GM10248 (cell line): Measurements from ENCODE around the gene SLC2A4.

Experiments used
- CTCF ChIA-PET: fragments of 300-600 bp; sonication (Branson Sonifier 250); formaldehyde crosslinking; extraction: SDS; loops from one replicate; lab custom pipeline; 2021; ENCODE audit warnings: antibody characterized with exemption; lab: Yijun Ruan, JAX
- POLR2A ChIA-PET: fragments of 350-650 bp; sonication (Branson Sonifier 250); formaldehyde crosslinking; extraction: SDS; loops from one replicate; lab custom pipeline; 2020; ENCODE audit warnings: antibody characterized with exemption; lab: Yijun Ruan, JAX
- DNase-seq: peaks from one replicate; pipeline ENCODE4 v3.0.0; 2012; ENCODE audit errors: extremely low spot score
- CTCF ChIP-seq: IDR thresholded peaks from 2 replicates; pipeline ENCODE4 v1.5.1; 2012; ENCODE audit warnings: mild to moderate bottlenecking, low read depth; ENCODE audit errors: extremely low read depth, missing control alignments, control extremely low read depth

SLC2A4 gene

GRCh38 chr17:7246779-7247178 is 34.7 kb upstream of the SLC2A4 start:
- no peak for DNase-seq
- no peak for TF ChIP-seq CTCF
- ChIA-PET POLR2A (no interaction called here), CTCF (interaction anchor here (1.5 to 2.5 kb wide), 2 partner anchors 26 to 50 kb away, joined by 3 to 9 read pairs; partner anchors contain the start of gene ACADVL)

DNA sequence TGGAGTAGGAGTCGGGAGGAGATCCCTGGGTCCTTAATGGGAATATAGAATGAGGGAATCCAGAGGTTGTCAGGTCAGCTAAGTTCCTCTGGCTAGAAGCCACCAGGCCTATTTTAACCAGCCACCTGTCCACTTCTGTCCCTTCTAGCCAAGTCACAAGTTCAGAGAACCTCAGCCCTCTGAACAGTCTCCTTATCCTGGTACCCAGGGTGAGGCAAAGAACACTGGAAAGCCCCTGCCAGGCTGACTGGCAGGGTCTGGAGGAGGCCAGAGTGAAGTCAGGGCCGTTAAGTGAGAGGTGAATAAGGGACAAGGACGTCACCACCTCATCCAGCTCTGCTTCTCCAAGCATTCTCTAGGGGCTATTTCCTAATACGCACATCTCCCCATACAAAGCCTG is 32.7 kb upstream of the SLC2A4 start:
- TF ChIP-seq CTCF: no peak
- DNase-seq: no peak
- ChIA-PET CTCF (interaction anchor here (1.4 kb wide), 1 partner anchor 31 kb away, joined by 3 read pairs; no protein-coding TSS in a partner anchor), POLR2A (no interaction called here)

- POLR2A ChIA-PET: no interaction called here
- TF ChIP-seq CTCF: no peak
- CTCF ChIA-PET: interaction anchor here (1.1 to 1.4 kb wide), 2 partner anchors 31 to 32 kb away, joined by 3 read pairs; partner anchors contain the start of gene SLC2A4
- no peak for DNase-seq
Observed at GRCh38 chr17:7249214-7249613, 32.3 kb upstream of the SLC2A4 start.

DNA sequence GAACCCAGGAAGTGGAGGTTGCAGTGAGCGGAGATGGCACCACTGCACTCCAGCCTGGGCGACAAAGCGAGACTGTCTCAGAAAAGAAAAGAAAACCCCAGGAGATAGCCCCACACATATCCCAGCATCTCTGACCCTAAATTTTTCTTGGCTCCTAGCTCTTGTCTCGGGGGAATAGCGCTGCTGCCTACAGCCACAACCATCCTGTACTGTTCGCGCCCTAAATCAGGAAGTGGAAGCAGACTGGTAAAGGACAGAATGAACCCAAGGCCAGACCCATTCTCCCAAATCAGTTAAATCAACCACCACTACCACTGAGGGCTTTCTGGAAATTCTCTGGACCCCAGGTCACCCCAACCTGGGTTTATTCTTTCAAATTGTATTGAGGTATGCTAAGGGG is 31.7 kb upstream of the SLC2A4 start:
- POLR2A ChIA-PET: interaction anchor here (2.5 kb wide), 1 partner anchor 8 kb away, joined by 11 read pairs; the partner anchor contains the start of gene GABARAP
- no peak for TF ChIP-seq CTCF
- CTCF ChIA-PET: interaction anchor here (1.1 to 2.2 kb wide), 3 partner anchors 30 to 46 kb away, joined by 3 to 8 read pairs (median 3); partner anchors contain the start of gene SLC2A4
- no peak for DNase-seq

GRCh38 chr17:7250695-7251627 is 30.6 kb upstream of the SLC2A4 start:
- no peak for DNase-seq
- ChIA-PET CTCF (interaction anchor here (0.7 to 2.2 kb wide), 4 partner anchors 8 to 45 kb away, joined by 3 to 8 read pairs (median 4); partner anchors contain the start of gene GABARAP), POLR2A (interaction anchor here (2.5 kb wide), 1 partner anchor 9 kb away, joined by 11 read pairs; the partner anchor contains the start of gene GABARAP)
- TF ChIP-seq CTCF: no peak

DNA sequence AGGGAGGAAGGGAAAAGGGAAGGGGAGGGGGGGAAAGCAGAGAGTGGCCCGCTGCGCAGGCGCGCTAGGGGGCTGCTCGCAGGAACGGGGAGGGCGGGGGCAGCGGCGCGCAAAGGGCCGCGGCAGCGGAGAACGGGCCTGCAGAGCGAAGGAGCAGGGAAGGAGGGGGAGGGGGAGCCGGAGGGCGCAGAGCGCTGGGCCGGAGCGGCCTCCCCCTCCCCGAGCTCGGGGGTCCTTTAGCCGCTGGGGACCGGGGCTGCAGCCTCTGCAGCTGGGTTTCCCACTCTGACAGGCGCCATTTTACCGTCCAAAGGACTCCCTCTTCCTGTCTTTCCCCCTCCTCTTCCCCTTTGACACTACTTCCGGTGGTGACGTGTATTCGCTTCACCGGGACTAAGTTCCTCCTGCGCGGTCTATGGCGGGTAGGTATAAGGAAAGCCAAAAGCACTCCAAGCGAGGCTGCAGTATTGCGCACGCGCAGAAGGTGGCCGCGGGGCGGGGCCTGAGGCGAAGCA is 29.8 kb upstream of the SLC2A4 start, which contains the start of gene CTDNEP1:
Gene CTDNEP1 (minus strand): TSS at position 74 of the 515 bp plus-strand sequence. CDS start 438 bp downstream, outside the sequence.
- POLR2A ChIA-PET: interaction anchor here (2.5 kb wide), 1 partner anchor 9 kb away, joined by 11 read pairs; the partner anchor contains the start of gene GABARAP
- DNase-seq: peak; percentile 98
- CTCF ChIA-PET: interaction anchor here (0.7 to 2.2 kb wide), 4 partner anchors 9 to 44 kb away, joined by 3 to 8 read pairs (median 4); partner anchors contain the start of gene GABARAP
- no peak for TF ChIP-seq CTCF
